Nephron (organoid): ENCODE results near the gene CTNNBL1.

Experiments
- H3K27ac Mint-ChIP-seq, 3 experiments: 2 replicates each; pipeline ENCODE4 v1.8.0; 2020; ENCODE audit warnings: mixed read lengths in 3 of 3, mild to moderate bottlenecking in 2 of 3, moderate library complexity in 1 of 3
- H3K27me3 Mint-ChIP-seq: 2 replicates; pipeline ENCODE4 v1.8.0; 2021; ENCODE audit warnings: low read depth, mild to moderate bottlenecking, moderate library complexity, mixed read lengths
- H3K36me3 Mint-ChIP-seq: 2 replicates; pipeline ENCODE4 v1.8.0; 2020; ENCODE audit warnings: low read depth, mixed read lengths
- H3K4me1 Mint-ChIP-seq: 2 replicates; pipeline ENCODE4 v1.8.0; 2020; ENCODE audit warnings: mixed read lengths
- H3K4me3 Mint-ChIP-seq, 3 experiments: 2 replicates each; pipeline ENCODE4 v1.8.0; 2020; ENCODE audit warnings: mild to moderate bottlenecking in 3 of 3, mixed read lengths in 3 of 3, moderate library complexity in 2 of 3
- H3K9me3 Mint-ChIP-seq: 2 replicates; pipeline ENCODE4 v1.8.0; 2020; ENCODE audit warnings: mixed read lengths
- TF ChIP-seq, protein P1 (sequence below), 3 experiments: fragments of 200-600 bp; sonication (generic); IDR thresholded peaks; one replicate each; pipeline ENCODE4 v1.5.0; 2021; ENCODE audit warnings: antibody characterized with exemption in 3 of 3; ENCODE audit not compliant: unreplicated experiment in 3 of 3

Gene CTNNBL1

DNA sequence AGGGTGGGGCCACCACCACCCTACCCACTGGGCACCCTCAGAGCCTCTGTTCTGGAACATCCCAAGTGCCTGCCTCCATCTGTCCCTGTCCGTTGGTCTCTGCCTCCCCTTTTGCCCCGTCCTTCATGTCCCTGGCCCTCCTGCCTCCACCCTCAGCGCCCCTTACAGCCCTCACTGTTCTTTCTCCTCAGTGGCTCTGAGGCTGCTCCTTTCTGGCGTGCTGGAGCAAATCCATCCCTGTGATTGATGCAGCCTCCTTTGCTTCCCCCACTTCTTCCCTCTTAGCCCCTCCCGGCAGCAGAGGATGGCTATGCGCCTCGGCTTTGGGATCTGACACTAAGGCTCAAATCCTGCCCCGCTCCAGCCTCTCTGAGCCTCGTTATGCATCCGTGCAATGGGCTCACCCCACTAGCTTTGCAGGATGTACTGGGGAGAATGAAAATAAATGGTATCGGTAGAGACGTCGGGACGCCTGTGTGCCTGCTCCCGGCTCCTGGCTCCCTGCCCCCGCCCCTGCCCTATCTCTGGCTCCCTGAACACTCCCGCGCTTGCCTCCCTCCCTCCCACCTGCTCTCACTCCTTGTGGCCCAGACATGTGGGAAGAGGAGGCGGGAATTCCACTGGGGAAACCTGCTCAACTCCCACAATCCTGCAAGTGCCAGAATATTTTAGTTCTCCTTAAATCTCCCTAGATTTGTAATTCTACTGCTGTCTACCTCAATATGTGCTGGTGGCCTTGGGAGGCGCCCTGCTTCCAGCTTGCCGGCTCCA is 222.2 kb downstream of the CTNNBL1 start:
- peaks cover 78% of the 10 kb centered on the region for H3K4me1 Mint-ChIP-seq
- peak overlapping the region; percentile 78 to 98 (median 78) for H3K27ac Mint-ChIP-seq
- no peaks in the 10 kb centered on the region for H3K9me3 Mint-ChIP-seq
- H3K4me3 Mint-ChIP-seq = peak overlapping the region; percentile 78 to 89 (median 88)
- no peaks in the 10 kb centered on the region for H3K36me3 Mint-ChIP-seq
- peaks cover 27% of the 10 kb centered on the region for H3K27me3 Mint-ChIP-seq
- TF ChIP-seq, protein P1, sequence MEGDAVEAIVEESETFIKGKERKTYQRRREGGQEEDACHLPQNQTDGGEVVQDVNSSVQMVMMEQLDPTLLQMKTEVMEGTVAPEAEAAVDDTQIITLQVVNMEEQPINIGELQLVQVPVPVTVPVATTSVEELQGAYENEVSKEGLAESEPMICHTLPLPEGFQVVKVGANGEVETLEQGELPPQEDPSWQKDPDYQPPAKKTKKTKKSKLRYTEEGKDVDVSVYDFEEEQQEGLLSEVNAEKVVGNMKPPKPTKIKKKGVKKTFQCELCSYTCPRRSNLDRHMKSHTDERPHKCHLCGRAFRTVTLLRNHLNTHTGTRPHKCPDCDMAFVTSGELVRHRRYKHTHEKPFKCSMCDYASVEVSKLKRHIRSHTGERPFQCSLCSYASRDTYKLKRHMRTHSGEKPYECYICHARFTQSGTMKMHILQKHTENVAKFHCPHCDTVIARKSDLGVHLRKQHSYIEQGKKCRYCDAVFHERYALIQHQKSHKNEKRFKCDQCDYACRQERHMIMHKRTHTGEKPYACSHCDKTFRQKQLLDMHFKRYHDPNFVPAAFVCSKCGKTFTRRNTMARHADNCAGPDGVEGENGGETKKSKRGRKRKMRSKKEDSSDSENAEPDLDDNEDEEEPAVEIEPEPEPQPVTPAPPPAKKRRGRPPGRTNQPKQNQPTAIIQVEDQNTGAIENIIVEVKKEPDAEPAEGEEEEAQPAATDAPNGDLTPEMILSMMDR (IDR thresholded peaks at IDR 0.05; ENCODE audit: unreplicated experiment in 3 of 3) = no peak

DNA sequence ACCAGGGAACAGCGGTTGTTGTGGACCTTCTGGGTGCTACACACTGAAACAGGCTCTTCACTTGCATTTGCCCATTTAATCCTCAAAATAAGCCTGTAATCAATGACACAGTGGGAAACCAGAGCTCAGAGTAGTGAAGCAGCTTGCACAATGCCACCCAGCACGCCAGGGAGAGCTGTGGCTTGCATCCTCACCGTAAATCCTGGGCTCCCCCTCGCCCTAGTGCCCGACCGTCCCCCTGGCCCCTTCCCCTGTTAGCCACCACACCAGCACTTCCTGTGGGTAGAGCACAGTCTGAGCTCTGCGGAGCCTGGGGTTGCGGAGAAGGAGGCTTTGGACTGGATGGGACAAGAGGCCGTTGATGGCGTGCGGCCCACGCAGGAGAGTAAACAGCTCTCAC is 223.6 kb downstream of the CTNNBL1 start:
- Mint-ChIP-seq H3K36me3 (no peaks in the 10 kb centered on the region), H3K4me3 (peak overlapping the region; percentile 9 to 56 (median 28))

DNA sequence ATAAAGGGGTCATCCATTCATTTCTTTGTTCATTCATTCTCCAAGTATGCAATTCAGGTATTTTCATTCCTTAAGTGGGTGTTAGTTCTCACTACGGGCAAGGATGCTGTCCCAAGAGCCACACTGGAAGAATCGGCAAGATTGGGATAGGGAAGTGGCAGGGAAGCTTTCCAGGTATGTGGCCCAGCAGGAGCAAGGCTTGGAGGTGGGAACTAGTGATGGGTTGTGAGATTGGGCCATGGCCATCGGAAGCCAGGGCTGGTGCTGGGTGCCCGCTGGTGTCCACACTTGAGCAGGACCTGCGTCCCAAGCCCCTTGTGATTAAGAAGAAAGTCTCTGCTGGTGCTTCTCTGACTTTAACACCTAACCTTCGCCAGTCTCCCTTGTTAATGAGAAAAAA is 224.2 kb downstream of the CTNNBL1 start:
- H3K27ac Mint-ChIP-seq = peak overlapping the region; percentile 35 to 96 (median 89)
- peak overlapping the region in 1 of 3 experiments; percentile 56 for H3K4me3 Mint-ChIP-seq
- H3K27me3 Mint-ChIP-seq = peaks cover 12% of the 10 kb centered on the region
- no peaks in the 10 kb centered on the region for H3K36me3 Mint-ChIP-seq
- TF ChIP-seq, protein P1 (IDR thresholded peaks at IDR 0.05; ENCODE audit: unreplicated experiment in 3 of 3) = no peak
- H3K9me3 Mint-ChIP-seq = no peaks in the 10 kb centered on the region
- H3K4me1 Mint-ChIP-seq = peaks cover 66% of the 10 kb centered on the region

More for the DNA sequence above, 223.6 kb downstream of the CTNNBL1 start:
- Mint-ChIP-seq H3K27me3 (peaks cover 18% of the 10 kb centered on the region), H3K9me3 (no peaks in the 10 kb centered on the region), H3K27ac (peak overlapping the region; percentile 35 to 89 (median 83)), H3K4me1 (peaks cover 71% of the 10 kb centered on the region)
- TF ChIP-seq, protein P1 (IDR thresholded peaks at IDR 0.05; ENCODE audit: unreplicated experiment in 3 of 3) = no peak

DNA sequence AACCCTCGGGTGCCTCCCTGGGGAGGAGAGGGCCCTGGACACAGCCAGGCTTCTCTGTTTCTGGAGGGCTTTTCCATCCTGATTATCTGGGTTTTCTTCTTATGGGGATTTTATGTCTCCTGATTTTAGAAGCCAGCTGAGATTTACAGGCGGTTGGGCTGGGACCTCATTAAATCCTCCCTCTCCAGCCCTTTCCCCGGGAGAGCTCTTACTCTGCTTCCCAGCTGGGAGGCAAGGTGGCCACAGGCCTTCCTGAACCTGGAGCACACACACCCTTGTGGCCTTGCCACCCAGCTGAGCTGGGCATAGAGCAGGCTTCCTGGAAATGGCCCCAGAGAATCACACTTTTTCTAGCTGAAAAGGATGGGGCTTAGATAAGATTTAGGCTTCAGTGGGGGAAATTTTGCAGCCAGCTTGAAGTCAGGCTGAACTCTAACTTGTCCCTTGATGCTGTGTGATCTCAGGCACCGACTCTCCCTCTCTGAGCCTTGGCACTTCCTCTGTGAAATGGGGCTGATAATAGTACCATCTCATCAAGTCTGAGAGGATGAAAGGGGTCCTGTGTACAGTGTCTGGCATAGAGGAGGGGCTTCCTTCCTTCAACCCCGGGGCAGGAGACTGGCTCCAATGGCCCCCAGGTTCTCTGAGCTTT is 225.7 kb downstream of the CTNNBL1 start:
- H3K27ac Mint-ChIP-seq = peak overlapping the region; percentile 87 to 96 (median 89)
- H3K9me3 Mint-ChIP-seq = no peaks in the 10 kb centered on the region
- TF ChIP-seq, protein P1 (IDR thresholded peaks at IDR 0.05; ENCODE audit: unreplicated experiment in 3 of 3) = no peak
- H3K27me3 Mint-ChIP-seq = peaks cover 4% of the 10 kb centered on the region
- peaks cover 54% of the 10 kb centered on the region for H3K4me1 Mint-ChIP-seq
- no peaks in the 10 kb centered on the region for H3K36me3 Mint-ChIP-seq
- H3K4me3 Mint-ChIP-seq = peak overlapping the region in 1 of 3 experiments; percentile 26

DNA sequence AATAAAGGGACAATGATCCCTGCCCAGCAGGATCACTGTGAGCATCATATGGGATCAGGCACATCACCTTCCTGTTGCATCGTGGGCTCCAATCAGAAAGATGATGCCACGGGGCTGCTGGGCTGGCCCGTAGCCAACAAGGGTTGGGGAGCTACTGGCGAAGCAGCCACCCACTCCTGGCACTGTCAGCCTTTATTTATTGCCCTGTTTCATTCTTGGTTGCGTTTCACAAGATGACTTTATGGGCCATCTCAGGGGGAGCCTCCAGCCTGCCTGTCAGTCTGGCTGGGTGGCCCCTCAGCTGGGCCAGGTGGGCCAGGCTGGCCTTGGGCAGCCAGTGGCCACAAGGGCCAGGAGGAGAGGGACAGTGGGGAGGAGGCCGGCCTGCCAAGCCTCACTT is 226.4 kb downstream of the CTNNBL1 start:
- Mint-ChIP-seq H3K4me1 (peaks cover 47% of the 10 kb centered on the region), H3K4me3 (no peak overlapping the region), H3K9me3 (no peaks in the 10 kb centered on the region), H3K36me3 (no peaks in the 10 kb centered on the region), H3K27ac (peak overlapping the region in 1 of 3 experiments; percentile 89), H3K27me3 (no peaks in the 10 kb centered on the region)
- TF ChIP-seq, protein P1 (IDR thresholded peaks at IDR 0.05; ENCODE audit: unreplicated experiment in 3 of 3) = no peak
